GM19455 (cell line): ENCODE data around the gene CHRM5.
"Not testable (repeated sequence)": the region's sequence is repeated elsewhere in the genome, so short reads cannot be mapped to it uniquely, and the experiment has no call there.

Experiments
- ATAC-seq: cut with Tn5 transposase; IDR thresholded peaks from one replicate; pipeline ENCODE4 v1.9.1; 2021; ENCODE audit not compliant: unreplicated experiment

CHRM5 gene

GRCh38 chr15:33987444-33987843 lies 19.1 kb downstream of the CHRM5 start:
- no peak for ATAC-seq

- no peak for ATAC-seq
These were observed 20.1 kb downstream of the CHRM5 start for GRCh38 chr15:33988384-33988783.

GRCh38 chr15:33994005-33994615 lies 25.8 kb downstream of the CHRM5 start:
- ATAC-seq: no peak

GRCh38 chr15:33995666-33996065 lies 27.4 kb downstream of the CHRM5 start:
- ATAC-seq: not testable (repeated sequence)

- ATAC-seq: no peak
These were observed 33.2 kb downstream of the CHRM5 start for GRCh38 chr15:34001536-34001935.

- no peak for ATAC-seq
These were observed 38.1 kb downstream of the CHRM5 start for GRCh38 chr15:34006381-34006780.

- no peak for ATAC-seq
These were observed 41.4 kb downstream of the CHRM5 start for GRCh38 chr15:34009656-34010055.

GRCh38 chr15:34010921-34011320 lies 42.6 kb downstream of the CHRM5 start:
- no peak for ATAC-seq

GRCh38 chr15:34011481-34011880 lies 43.2 kb downstream of the CHRM5 start:
- ATAC-seq: no peak

GRCh38 chr15:34012461-34013028 lies 44.2 kb downstream of the CHRM5 start:
- no peak for ATAC-seq

GRCh38 chr15:34013746-34014145 lies 45.4 kb downstream of the CHRM5 start:
- ATAC-seq: no peak

- no peak for ATAC-seq
These were observed 46.3 kb downstream of the CHRM5 start for GRCh38 chr15:34014556-34014955.

- no peak for ATAC-seq
These were observed 49.8 kb downstream of the CHRM5 start for GRCh38 chr15:34018021-34018645.

GRCh38 chr15:34018738-34019137 lies 50.4 kb downstream of the CHRM5 start:
- not testable (repeated sequence) for ATAC-seq

- ATAC-seq: no peak
These were observed 51.2 kb downstream of the CHRM5 start for GRCh38 chr15:34019369-34019990.

- no peak for ATAC-seq
These were observed 55.6 kb downstream of the CHRM5 start for GRCh38 chr15:34023907-34024306.

- no peak for ATAC-seq
These were observed 57.0 kb downstream of the CHRM5 start for GRCh38 chr15:34025252-34025651.

- ATAC-seq: no peak
These were observed 59.3 kb downstream of the CHRM5 start for GRCh38 chr15:34027606-34028005.

- no peak for ATAC-seq
These were observed 63.9 kb downstream of the CHRM5 start for GRCh38 chr15:34031987-34032760.

GRCh38 chr15:34038023-34038870 lies 70.0 kb downstream of the CHRM5 start:
- peak; percentile 76 for ATAC-seq
